GM23338 (cell line): Measurements from ENCODE around the gene RBP5. TPM values are rescaled to one million over a fixed set of nuclear protein-coding genes. Genes with fewer than 3 reads are reported as not detected.

Experiments used
- ATAC-seq: fragments of 200-7000 bp; cut with Tn5 transposase; 3 replicates; pipeline ENCODE4 v1.9.1; 2020
- DNase-seq: peaks from one replicate; pipeline ENCODE4 v3.0.0-alpha.2; 2015; ENCODE audit warnings: low spot score
- H2AFZ ChIP-seq: fragments of 200-600 bp; sonication (generic); 2 replicates; pipeline ENCODE4 v1.8.0; 2016; ENCODE audit warnings: antibody characterized with exemption, mild to moderate bottlenecking, moderate library complexity
- H3F3A ChIP-seq: fragments of 200-600 bp; sonication (generic); replicated peaks from 2 replicates; pipeline ENCODE4 v1.8.0; 2017; ENCODE audit warnings: antibody characterized with exemption, mixed run types, low read depth
- H3K27ac ChIP-seq: fragments of 200-600 bp; sonication (generic); 2 replicates; pipeline ENCODE4 v1.6.1; 2016; ENCODE audit warnings: low read depth
- H3K27me3 ChIP-seq: fragments of 200-600 bp; sonication (generic); 2 replicates; pipeline ENCODE4 v1.8.0; 2016; ENCODE audit warnings: mild to moderate bottlenecking, mixed run types, moderate library complexity; ENCODE audit not compliant: insufficient read depth
- H3K36me3 ChIP-seq: fragments of 200-600 bp; sonication (generic); 2 replicates; pipeline ENCODE4 v1.8.0; 2016; ENCODE audit warnings: mild to moderate bottlenecking; ENCODE audit not compliant: insufficient read depth
- H3K4me1 ChIP-seq: fragments of 200-600 bp; sonication (generic); 2 replicates; pipeline ENCODE4 v1.8.0; 2016; ENCODE audit warnings: mild to moderate bottlenecking, moderate library complexity; ENCODE audit not compliant: insufficient read depth
- H3K4me2 ChIP-seq: fragments of 200-600 bp; sonication (generic); 2 replicates; pipeline ENCODE4 v1.7.1; 2017; ENCODE audit warnings: mixed run types
- H3K4me3 ChIP-seq: fragments of 200-600 bp; sonication (generic); 2 replicates; pipeline ENCODE4 v1.6.1; 2016; ENCODE audit warnings: mixed run types
- H3K79me2 ChIP-seq: fragments of 200-600 bp; sonication (generic); replicated peaks from 2 replicates; pipeline ENCODE4 v1.8.0; 2017; ENCODE audit warnings: mild to moderate bottlenecking; ENCODE audit not compliant: insufficient read depth
- H3K9me2 ChIP-seq: fragments of 200-600 bp; sonication (generic); 2 replicates; pipeline ENCODE4 v1.8.0; 2017; ENCODE audit not compliant: insufficient read depth
- H4K20me1 ChIP-seq: fragments of 200-600 bp; sonication (generic); replicated peaks from 2 replicates; pipeline ENCODE4 v1.8.0; 2017; ENCODE audit warnings: mild to moderate bottlenecking; ENCODE audit not compliant: insufficient read depth
- H3K27ac Mint-ChIP-seq: 2 replicates; pipeline ENCODE4 v1.8.0; 2020; ENCODE audit warnings: inconsistent platforms, mild to moderate bottlenecking, moderate library complexity, mixed read lengths
- H3K27me3 Mint-ChIP-seq: 3 replicates; pipeline ENCODE4 v1.8.0; 2022; ENCODE audit warnings: low read depth, mild to moderate bottlenecking, moderate library complexity, mixed read lengths, inconsistent platforms; ENCODE audit not compliant: insufficient read depth, poor library complexity
- H3K36me3 Mint-ChIP-seq: 3 replicates; pipeline ENCODE4 v1.8.0; 2021; ENCODE audit warnings: low read depth, mild to moderate bottlenecking, inconsistent platforms, moderate library complexity, mixed read lengths
- H3K4me1 Mint-ChIP-seq: 3 replicates; pipeline ENCODE4 v1.8.0; 2020; ENCODE audit warnings: mild to moderate bottlenecking, inconsistent platforms, mixed read lengths
- H3K4me3 Mint-ChIP-seq: 3 replicates; pipeline ENCODE4 v1.8.0; 2021; ENCODE audit warnings: moderate library complexity, mild to moderate bottlenecking, inconsistent platforms, mixed read lengths
- H3K9me3 Mint-ChIP-seq: 3 replicates; pipeline ENCODE4 v1.8.0; 2020; ENCODE audit warnings: moderate library complexity, mild to moderate bottlenecking, inconsistent platforms, mixed read lengths
- CREB1 ChIP-seq: fragments of 250-450 bp; sonication (Bioruptor Pico); IDR thresholded peaks from 2 replicates; pipeline ENCODE4 v1.5.0; 2020; ENCODE audit warnings: low read depth, mild to moderate bottlenecking, moderate library complexity
- CTCF ChIP-seq, 2 experiments: fragments of 200-600 bp in 1 of 2; sonication (generic) in 1 of 2; conservative IDR thresholded peaks; 2 replicates each; pipeline versions ENCODE4 v1.5.1 to v1.6.1; 2016 to 2017; ENCODE audit warnings: antibody characterized with exemption in 2 of 2, low read depth in 2 of 2, mild to moderate bottlenecking in 2 of 2, moderate library complexity in 1 of 2
- ETS1 ChIP-seq: IDR thresholded peaks from 2 replicates; pipeline ENCODE4 v1.6.1; 2016; ENCODE audit warnings: antibody characterized with exemption
- EZH2 ChIP-seq: fragments of 200-600 bp; sonication (generic); IDR thresholded peaks from one replicate; pipeline ENCODE4 v1.8.0; 2017; ENCODE audit warnings: antibody characterized with exemption, mild to moderate bottlenecking, low read depth; ENCODE audit not compliant: unreplicated experiment
- EZH2phosphoT487 ChIP-seq: fragments of 200-600 bp; sonication (generic); IDR thresholded peaks from one replicate; pipeline ENCODE4 v1.8.1; 2018; ENCODE audit warnings: antibody characterized with exemption; ENCODE audit not compliant: unreplicated experiment
- JUNB ChIP-seq: IDR thresholded peaks from one replicate; pipeline ENCODE4 v1.6.1; 2016; ENCODE audit warnings: antibody characterized with exemption; ENCODE audit not compliant: unreplicated experiment
- NANOG ChIP-seq: IDR thresholded peaks from 2 replicates; pipeline ENCODE4 v1.6.1; 2016; ENCODE audit warnings: antibody characterized with exemption, borderline replicate concordance
- POLR2AphosphoS5 ChIP-seq: IDR thresholded peaks from 2 replicates; pipeline ENCODE4 v1.6.1; 2016; ENCODE audit warnings: antibody characterized with exemption, low read depth
- REST ChIP-seq: IDR thresholded peaks from one replicate; pipeline ENCODE4 v1.6.1; 2018; ENCODE audit warnings: antibody characterized with exemption; ENCODE audit not compliant: unreplicated experiment
- STAT1 ChIP-seq: IDR thresholded peaks from one replicate; pipeline ENCODE4 v1.6.1; 2016; ENCODE audit warnings: antibody characterized with exemption; ENCODE audit not compliant: unreplicated experiment
- ZNF114 ChIP-seq: fragments of 250-450 bp; sonication (Bioruptor Pico); IDR thresholded peaks from 2 replicates; pipeline ENCODE4 v1.5.0; 2020; ENCODE audit warnings: mild to moderate bottlenecking, moderate library complexity
- ZNF331 ChIP-seq: fragments of 250-450 bp; sonication (Bioruptor Pico); IDR thresholded peaks from 2 replicates; pipeline ENCODE4 v1.5.0; 2020; ENCODE audit warnings: low read depth, mild to moderate bottlenecking, moderate library complexity
- ZNF462 ChIP-seq: fragments of 250-450 bp; sonication (Bioruptor Pico); IDR thresholded peaks from 2 replicates; pipeline ENCODE4 v1.5.0; 2020; ENCODE audit warnings: mild to moderate bottlenecking, moderate library complexity
- polyA plus RNA-seq: library from polyadenylated mRNA; unstranded; fragments of >200 nt; fragmentation: Nextera tagmentation; extraction: Ambion mirVana; gene quantifications from 2 replicates; pipeline ENCODE4 v1.2.1, GENCODE V29; 2016
- total RNA-seq: library from RNA; depleted of rRNA; stranded (reverse); fragments of >200 nt; shearing (Covaris generic); gene quantifications from 2 replicates; pipeline ENCODE4 v1.2.3, GENCODE V29; 2014

Gene RBP5
- total and polyA plus RNA-seq, 2 experiments from 2014 or later, result 1.2 to 3.0 TPM

- no peaks in the 10 kb centered on the region for H3K9me3 Mint-ChIP-seq
- H3K27me3 Mint-ChIP-seq, result peaks cover 8% of the 10 kb centered on the region
- Histone ChIP-seq H3K4me2 (no peak overlapping the region), H3K27ac (no peak overlapping the region), H3K9me2 (0 out of 2 replicates have a peak, but pooled peaks cover 3% of the 10 kb centered on the region), H3K79me2 (no peaks in the 10 kb centered on the region), H3K4me1 (peaks cover 12% of the 10 kb centered on the region), H3K4me3 (no peak overlapping the region), H3K36me3 (no peaks in the 10 kb centered on the region), H3K27me3 (no peaks in the 10 kb centered on the region), H3F3A (no peaks in the 10 kb centered on the region), H4K20me1 (no peaks in the 10 kb centered on the region), H2AFZ (no peak overlapping the region)
- H3K4me1 Mint-ChIP-seq, result peaks cover 20% of the 10 kb centered on the region
- ATAC-seq (no peak), DNase-seq (no peak)
- no peak overlapping the region for H3K27ac Mint-ChIP-seq
- TF ChIP-seq JUNB (no peak), EZH2phosphoT487 (no peak), ZNF114 (CRISPR knock-in tag) (no peak), NANOG (no peak), ZNF331 (CRISPR knock-in tag) (no peak), REST (no peak), STAT1 (no peak), EZH2 (no peak), ZNF462 (no peak), POLR2AphosphoS5 (no peak), CREB1 (CRISPR knock-in tag) (no peak), ETS1 (no peak), CTCF (conservative IDR thresholded peaks at IDR 0.05; ENCODE audit: low read depth in 2 of 2) (no peak)
- H3K4me3 Mint-ChIP-seq, result no peak overlapping the region; the same call in 2 of the 3 replicates
- H3K36me3 Mint-ChIP-seq, result peaks cover 2% of the 10 kb centered on the region; the same call in 1 of the 3 replicates
Observed at GRCh38 chr12:7089196-7089871, 39.4 kb downstream of the RBP5 start.
